Pulmonary artery endothelial cell (primary cell): Measurements from ENCODE around the gene CRYGN. TPM values are rescaled to one million over a fixed set of nuclear protein-coding genes. Genes with fewer than 3 reads are reported as not detected.

Source experiments
- DNase-seq: peaks from one replicate; pipeline ENCODE4 v3.0.0-alpha.2; 2011; ENCODE audit warnings: low read depth, low spot score
- total RNA-seq: library from RNA; depleted of rRNA; stranded (reverse); fragments of >200 nt; gene quantifications from 2 replicates; pipeline ENCODE4 v1.2.3, GENCODE V29; 2014

The CRYGN gene
- total RNA-seq, 1 donor from 2014 or later: not detected

GRCh38 chr7:151408498-151408838 is 31.5 kb downstream of the CRYGN start:
- DNase-seq: no peak

- no peak for DNase-seq
Observed at GRCh38 chr7:151406886-151407583, 32.9 kb downstream of the CRYGN start.

- DNase-seq: no peak
Observed at GRCh38 chr7:151406051-151406875, 33.7 kb downstream of the CRYGN start.

- no peak for DNase-seq
Observed at GRCh38 chr7:151405588-151405987, 34.4 kb downstream of the CRYGN start.

- no peak for DNase-seq
Observed at GRCh38 chr7:151405056-151405455, 34.9 kb downstream of the CRYGN start.

GRCh38 chr7:151404216-151405011 is 35.5 kb downstream of the CRYGN start:
- no peak for DNase-seq

GRCh38 chr7:151403764-151404163 is 36.2 kb downstream of the CRYGN start:
- no peak for DNase-seq

GRCh38 chr7:151402029-151402835 is 37.7 kb downstream of the CRYGN start:
- no peak for DNase-seq

- DNase-seq: no peak
Observed at GRCh38 chr7:151400626-151401315, 39.2 kb downstream of the CRYGN start.

GRCh38 chr7:151399906-151400305 is 40.0 kb downstream of the CRYGN start:
- no peak for DNase-seq

- no peak for DNase-seq
Observed at GRCh38 chr7:151399305-151399601, 40.7 kb downstream of the CRYGN start.

- no peak for DNase-seq
Observed at GRCh38 chr7:151398446-151399304, 41.3 kb downstream of the CRYGN start.

- DNase-seq: no peak
Observed at GRCh38 chr7:151397026-151397425, 42.9 kb downstream of the CRYGN start.

GRCh38 chr7:151396328-151396970 is 43.5 kb downstream of the CRYGN start:
- DNase-seq: no peak

GRCh38 chr7:151395036-151395367 is 44.9 kb downstream of the CRYGN start:
- no peak for DNase-seq

GRCh38 chr7:151394076-151395035 is 45.6 kb downstream of the CRYGN start:
- no peak for DNase-seq

GRCh38 chr7:151393031-151393977 is 46.6 kb downstream of the CRYGN start:
- no peak for DNase-seq
